ENCODE results near the gene PTRH1.

Gene PTRH1

DNA sequence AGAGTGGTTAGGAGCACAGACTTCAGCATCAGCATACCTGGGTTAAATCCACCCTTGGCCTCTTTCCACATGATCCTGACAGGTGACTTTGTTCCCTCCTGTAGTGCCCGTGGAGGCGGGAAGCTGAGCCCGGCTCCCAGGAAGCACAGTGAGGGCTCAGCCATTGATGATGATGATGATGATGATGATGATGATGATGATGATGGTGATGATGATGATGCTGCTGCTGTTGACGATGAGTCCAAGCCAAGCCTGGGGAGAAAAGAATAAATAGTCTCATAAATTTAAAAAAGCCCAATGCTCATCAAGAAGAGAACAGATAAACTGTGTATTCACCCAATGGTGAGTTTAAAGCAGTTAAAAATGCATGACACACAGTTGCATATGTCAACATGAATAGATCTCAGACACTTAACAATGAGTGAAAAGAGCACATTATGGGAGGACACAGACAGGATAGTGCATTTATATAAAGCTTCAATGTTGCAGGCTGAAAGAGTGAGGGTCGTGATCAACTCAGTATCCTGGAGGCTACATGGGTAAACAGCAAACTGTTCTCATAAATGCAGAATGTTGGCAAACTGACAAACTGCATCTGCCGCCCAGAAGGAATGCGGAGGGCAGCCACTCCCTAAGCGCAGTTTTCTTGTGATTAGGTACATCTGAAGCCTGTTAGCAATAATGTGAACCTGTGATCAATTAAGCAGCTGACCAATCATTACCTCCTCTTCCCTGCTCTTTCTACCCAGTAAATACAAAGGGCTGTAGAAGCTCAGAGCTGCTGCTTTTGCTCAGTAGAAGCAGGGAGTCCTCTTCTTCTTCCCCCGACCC is 20.4 kb downstream of the PTRH1 start:
- no peak for DNase-seq (ENCODE audit: low read depth)

DNA sequence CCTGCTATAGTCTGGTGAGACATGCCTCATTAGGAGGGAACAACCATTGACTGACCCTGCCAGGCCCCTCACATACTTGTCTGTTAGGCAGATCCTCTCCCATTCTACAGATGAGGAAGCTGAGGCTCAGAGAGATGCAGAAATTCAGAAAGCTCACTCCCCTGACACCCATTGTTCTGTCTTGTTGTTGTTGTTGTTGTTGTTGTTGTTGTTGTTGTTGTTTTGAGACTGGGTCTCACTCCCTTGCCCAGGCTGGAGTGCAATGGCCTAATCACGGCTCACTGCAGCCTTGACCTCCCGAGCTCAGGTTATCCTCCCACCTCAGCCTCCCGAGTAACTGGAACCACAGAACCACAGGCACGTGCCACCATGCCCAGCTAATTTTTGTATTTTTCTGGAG is 21.8 kb downstream of the PTRH1 start:
- DNase-seq (ENCODE audit: low read depth): no peak

DNA sequence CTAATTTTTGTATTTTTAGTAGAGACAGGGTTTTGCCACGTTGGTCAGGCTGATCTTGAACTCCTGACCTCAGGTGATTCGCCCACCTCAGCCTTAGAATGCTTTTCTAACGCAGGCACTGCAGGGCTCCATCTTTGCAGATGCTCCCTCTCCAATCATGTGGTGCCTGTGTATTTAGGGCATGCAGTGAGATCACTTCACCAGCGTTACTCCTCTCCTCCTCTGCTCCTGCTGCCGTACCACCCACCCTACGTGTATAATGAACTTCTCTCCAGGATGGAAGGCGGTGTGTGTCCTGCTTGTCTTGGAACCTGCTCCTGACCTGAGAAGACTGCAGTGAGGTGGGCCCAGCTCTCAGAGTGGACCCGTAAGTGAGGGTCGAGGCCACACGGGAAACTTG is 22.3 kb downstream of the PTRH1 start:
- DNase-seq (ENCODE audit: low read depth): no peak

DNA sequence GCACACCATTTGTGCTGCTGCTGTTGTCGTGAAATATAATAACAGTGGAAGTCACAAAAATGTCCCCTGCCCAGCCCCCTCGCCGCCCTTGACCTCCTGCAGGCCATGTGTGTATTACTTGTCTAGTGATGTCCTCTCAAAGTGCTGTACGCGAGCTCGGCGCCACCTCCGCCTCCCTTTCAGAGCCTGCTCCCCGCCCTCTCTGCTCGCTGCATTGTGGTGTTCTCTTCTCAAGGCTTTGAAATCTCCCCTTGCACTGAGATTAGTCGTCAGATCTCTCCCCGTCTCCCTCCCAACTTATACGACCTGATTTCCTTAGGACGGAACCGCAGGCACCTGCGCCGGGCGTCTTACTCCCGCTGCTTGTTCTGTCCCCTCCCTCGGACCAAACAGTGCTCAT is 23.4 kb downstream of the PTRH1 start:
- no peak for DNase-seq (ENCODE audit: low read depth)

DNA sequence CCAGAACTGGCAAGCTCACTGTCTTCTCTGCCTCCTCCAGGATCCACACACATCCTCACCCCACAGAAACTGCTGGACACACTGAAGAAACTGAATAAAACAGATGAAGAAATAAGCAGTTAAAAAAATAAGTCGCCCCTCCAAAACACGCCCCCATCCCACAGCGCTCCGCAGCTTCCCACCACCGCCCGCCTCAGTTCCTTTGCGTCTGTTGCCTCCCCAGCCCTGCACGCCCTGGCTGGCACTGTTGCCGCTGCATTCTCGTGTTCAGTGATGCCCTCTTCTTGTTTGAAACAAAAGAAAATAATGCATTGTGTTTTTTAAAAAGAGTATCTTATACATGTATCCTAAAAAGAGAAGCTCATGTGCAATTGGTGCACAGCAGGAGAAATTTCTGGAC is 24.7 kb downstream of the PTRH1 start:
- no peak for DNase-seq (ENCODE audit: low read depth)

DNA sequence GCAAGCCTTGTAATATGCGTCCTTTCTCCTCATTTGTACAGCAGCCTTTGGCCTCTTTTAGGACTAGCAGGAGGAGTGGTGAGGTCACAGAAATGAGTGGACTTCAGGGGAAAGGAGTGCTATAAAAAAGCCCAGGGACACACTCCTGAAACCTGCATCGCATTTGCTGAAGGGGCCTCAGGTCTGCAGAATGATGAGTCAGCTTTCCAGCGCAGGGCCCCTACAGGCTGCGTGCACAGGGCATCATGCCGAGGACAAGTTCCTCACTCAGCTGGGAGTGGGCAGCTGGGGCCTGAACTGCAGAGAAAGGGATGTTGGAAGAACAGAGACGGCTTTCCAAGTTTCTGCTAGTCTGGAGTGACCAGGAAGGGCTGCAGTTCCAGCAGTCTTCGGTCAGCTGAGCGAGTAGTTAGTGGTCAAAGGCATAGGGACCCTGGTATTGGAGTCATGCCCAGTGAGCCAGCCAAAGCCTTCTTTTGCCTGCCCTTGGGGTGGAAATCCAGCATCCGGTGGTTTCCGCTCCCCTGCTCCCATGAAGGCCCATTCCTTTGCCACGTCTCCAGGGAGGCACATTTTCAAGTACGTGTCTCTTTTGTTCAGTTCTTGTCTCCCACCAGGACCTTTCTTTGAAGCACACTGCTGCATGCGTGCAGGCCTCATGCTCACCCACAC is 26.0 kb downstream of the PTRH1 start:
- no peak for DNase-seq (ENCODE audit: low read depth)

DNA sequence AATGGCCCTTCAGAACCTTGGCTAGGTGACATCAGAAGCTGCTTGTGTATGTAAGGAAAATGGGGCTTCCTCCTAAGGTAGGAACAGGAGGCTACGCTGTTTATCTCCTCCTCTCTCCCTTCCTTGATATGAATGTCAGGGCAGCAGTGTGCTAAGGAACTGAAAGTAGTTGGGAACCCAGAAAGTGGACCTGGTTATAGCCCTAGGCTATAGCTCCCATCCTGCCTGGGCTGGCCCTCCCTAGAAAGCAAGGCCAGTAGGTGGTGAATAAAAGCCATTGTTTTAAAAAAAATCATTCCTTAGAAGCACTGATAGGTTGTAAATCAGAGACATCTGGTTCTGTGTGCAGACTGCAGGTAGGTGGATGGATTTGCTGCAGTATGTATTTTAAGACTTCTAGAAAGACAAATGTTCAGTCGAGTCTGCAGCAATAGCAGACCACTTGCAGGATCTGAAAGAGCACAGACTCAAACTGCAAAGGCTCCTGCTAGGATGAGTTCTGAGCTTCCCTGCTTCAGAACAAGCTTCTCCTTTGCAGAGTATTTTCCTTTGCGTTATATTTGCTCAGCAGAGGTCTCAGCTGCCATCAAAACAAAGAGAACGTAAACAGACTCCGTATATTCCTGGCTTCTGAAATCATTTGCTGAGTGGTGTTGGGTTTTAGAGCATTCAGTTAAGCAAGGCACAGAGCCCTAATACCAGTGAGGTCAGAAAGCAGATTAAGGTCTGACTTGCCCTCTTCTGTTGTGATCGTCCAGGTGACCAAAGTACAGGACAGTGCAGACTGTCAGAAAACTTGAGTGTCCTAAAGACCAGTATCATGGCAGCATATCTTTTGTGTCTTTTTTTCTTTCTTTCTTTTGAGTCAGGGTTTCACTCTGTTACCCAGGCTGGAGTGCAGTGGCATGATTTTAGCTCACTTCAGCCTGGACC is 28.7 kb downstream of the PTRH1 start:
- DNase-seq (ENCODE audit: low read depth): no peak

DNA sequence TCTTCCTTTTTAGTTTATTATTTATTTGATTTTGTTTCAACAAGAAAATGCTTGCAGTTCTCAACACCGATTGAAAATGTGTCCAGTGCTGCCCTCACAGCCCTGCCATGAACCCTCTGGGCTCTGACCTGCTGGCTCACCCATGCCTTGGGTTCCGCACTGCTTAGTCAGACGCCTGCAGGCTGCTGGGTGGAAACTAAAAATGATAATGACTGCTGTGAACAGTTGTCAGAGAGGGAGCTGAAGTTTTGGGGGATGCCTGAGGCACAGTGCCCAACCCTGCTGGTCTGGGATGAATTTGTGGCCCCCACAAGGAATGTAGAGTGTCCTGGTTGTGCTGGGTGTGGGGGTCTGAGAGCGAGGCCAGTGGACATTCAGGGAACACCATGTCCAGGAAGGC is 30.9 kb downstream of the PTRH1 start:
- peak; percentile 49 for DNase-seq (ENCODE audit: low read depth)

DNA sequence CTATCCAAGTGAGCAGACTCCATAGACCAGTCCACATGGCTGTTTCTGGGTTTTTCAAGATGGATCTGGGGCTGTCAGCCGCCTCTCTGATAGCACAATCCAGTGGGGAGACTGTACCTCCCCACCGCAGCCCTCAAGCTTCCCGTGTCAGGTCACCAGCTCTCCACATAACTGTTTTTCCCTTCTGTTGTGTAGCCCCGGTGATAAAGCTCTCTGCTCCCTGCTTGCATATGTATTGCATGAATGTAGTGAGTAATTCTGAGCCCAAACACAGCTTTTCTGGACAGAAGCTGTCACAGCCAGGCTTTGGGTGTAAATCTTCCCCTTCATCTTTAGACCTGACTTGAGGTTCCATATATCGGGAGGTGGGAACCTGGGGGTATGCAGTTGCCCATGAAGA is 31.7 kb downstream of the PTRH1 start:
- DNase-seq (ENCODE audit: low read depth): peak; percentile 78

DNA sequence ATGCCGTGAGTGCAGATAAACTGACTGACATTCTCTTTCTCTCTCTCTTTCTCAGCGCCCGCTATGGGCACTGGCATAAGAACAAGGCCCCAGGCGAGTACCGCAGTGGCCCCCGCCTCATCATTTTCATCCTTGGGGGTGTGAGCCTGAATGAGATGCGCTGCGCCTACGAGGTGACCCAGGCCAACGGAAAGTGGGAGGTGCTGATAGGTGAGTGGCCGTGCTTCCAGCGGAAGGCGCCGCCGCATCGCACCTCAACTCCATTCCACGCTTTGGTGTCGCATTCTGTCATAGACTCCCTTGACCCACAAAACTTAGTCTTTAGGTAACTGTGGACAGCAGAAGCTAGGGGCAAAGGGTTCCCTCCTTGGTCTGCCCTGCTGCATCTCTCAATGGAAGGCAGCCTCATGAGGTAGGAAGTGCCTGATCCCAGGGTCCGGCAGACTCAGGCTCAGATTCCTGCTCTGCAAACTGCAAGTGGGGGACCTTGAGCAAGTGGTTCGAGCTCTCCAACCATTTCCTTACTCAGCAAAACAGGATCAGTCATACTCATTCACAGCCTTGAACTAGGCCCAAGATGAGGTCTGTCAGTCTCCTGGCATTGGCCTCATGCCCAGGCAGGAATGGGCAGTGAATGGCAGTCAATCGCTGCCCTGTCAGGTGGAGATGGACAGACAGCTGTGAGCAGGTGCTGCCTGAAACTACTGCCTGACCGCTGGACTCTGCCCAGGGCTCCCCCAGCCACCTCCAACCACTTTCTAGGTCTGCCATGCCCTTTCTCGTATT is 32.9 kb downstream of the PTRH1 start:
- DNase-seq (ENCODE audit: low read depth): no peak

DNA sequence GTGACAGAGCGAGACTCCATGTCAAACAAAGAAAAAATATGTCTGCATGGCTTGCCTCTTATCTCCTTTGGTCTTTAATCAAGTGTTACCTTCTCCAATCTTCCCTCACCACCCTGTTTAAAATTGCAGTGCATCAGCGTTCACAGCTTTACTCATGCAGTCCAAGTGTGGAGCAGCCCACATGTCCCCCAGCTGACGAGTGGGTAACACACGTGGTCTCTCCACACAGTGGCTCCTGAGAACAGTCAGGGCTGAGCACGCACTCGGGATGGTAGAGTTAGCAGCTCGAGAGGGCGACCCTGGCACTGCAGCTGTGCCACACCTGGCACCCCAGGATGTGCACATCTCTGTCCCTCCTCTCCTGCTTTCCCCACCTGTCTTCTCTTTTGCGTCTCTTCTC is 34.6 kb downstream of the PTRH1 start:
- no peak for DNase-seq (ENCODE audit: low read depth)

DNA sequence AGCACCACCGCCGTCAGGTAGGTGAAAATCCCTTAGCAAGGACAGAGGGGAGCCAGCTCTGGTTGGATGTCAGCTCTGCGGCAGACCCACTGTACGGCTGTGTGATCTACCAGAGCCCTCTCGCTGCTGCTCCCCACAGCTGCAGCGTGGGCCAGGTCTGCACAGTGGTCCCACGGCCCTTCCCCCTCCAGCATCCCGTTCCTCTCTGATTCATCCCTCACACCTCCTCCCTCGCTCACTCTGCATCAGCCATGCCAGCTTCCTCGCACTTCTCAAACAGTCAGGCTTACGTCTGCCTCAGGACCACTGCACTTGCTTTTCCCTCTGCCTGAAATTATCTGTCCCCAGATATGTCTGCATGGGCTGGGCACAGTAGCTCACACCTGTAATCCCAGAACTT is 35.2 kb downstream of the PTRH1 start:
- no peak for DNase-seq (ENCODE audit: low read depth)

DNA sequence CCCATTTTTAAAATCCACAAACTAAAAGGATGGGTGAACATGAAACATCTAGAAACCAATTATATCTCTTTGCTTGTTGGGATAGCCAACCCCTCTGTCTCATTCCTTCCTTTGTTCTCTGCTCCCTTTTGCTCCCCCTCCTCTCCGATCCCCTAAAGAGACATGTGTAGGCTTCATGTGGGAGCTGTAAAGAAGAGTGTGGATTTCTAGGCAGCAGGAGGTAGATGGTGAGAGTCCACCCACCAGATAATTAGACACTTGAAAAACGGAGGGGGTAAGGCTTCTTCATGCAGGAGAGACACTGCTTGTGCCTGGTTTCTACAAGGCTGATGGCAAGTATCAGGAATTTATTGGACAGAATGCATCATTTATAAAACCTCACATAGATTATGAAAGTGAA is 36.0 kb downstream of the PTRH1 start:
- DNase-seq (ENCODE audit: low read depth): no peak

DNA sequence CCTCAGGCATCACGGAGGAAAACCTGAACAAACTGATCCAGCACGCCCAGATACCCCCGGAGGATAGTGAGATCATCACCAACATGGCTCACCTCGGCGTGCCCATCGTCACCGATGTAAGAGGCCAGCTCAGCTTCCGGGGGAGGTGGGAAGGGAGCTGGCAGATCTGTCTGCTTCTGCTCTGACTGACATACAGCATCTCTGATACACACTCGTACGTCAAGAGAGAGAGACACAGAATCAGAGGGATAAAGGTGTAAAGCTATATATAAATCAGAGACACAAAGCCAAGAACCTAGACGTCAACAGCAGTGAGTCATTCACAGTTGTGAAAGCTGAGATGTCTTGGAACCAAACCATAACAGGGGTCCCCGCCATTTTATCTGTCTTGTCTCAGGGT is 38.8 kb downstream of the PTRH1 start:
- no peak for DNase-seq (ENCODE audit: low read depth)

DNA sequence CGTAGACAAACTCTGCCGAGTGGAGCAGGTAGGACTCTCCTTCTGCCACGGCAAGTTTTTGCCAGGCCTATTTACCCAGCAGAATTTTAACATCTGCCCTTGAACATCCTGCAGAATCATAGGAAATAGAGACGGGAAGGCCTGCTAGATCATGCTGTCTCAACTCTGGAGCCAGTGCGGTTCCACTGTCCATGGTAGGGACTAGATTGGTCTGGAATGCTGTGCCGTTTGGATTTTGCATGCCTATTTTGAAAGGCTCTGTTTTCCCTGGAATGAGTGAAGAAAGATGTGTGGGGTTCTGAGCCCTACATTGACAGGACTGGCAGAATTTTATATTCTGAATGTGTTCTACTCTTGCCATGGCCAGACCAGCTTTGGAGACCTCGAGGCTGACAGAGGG is 42.2 kb downstream of the PTRH1 start:
- no peak for DNase-seq (ENCODE audit: low read depth)

DNA sequence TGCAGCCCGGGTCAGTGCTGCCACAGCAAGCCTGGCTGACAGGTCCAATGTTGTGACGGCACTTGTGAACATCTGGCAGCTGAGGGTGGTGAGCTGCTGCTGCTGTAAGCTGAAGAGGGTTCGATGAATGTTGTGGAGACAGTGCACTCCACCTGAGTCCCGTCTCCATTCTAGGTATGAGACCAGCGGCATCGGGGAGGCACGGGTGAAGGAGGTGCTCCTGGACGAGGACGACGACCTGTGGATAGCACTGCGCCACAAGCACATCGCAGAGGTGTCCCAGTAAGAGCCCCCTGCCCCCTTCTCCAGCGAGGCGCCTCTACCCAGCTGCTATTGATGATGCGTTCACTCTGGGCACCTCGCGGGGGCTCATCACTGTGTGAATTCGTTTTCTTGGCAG is 47.6 kb downstream of the PTRH1 start:
- no peak for DNase-seq (ENCODE audit: low read depth)

DNA sequence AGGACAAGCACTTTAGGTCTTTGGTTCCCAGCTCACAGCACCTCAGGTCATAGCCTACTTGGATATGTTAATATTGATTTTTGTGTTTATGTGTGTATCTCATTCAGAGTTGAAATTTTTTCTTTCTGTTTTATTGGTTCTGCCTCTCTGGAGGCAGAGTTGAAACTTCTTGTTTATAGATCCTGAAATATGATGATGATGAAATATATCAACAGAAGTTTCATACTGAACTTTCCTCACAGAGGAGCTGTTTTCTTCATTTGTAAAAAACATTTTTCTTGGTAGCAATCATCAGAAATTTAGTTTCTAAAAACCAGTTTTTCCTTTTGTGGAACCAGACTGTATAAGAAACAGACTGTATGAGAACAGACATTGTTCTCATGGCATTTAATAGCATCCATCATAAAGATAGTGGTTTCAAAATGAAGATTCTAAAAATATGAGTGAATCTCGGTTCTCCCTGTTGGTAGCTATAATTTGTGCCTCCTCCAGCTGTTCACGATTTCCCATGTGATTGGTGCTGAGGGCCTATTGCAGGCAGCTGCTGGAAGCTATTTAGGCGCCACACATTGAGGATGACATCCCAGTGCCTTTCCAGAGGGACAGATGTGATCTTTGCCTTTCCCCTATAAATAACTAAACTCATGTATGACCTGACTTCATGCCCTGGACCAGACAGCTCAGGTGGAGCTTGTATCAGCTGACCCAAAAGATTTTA is 48.2 kb downstream of the PTRH1 start:
- no peak for DNase-seq (ENCODE audit: low read depth)

DNA sequence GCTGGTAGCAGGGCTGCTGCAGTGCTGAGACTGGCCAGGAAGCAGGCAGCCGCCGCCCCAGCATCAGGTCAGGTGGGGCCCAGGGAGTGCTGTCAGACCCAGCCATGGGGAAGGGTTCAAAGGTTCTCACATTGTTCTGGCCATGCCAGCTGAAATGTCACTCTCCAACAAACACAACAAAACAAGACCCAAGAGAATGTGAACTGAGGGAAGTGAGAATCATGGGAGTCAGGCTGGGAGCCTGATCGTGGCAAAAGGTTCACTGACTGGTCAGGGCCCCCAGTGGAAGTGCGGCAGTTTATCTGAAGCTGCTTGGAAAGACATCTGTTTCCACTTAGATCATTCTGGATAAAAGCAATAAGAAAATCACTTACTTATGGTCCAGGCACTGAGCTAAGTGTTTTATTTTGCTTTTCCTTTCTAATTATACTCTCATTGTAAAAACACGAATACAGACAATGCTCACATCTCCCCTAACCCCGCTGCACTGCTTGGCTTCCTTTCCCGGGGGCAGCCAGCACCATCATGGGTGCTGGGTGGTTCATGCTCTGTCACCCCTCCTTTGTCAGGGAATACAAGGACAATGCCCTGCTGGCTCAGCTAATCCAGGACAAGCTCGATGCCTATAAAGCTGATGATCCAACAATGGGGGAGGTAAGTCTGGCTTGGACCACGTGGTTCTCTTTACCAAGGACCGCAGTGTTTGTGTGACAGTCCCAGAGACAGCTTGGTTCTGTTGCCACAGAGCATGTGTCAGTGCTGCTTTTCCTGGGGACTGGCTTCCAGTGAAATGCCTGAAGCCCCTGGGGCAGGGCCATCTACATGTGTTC is 50.6 kb downstream of the PTRH1 start:
- DNase-seq (ENCODE audit: low read depth): no peak

DNA sequence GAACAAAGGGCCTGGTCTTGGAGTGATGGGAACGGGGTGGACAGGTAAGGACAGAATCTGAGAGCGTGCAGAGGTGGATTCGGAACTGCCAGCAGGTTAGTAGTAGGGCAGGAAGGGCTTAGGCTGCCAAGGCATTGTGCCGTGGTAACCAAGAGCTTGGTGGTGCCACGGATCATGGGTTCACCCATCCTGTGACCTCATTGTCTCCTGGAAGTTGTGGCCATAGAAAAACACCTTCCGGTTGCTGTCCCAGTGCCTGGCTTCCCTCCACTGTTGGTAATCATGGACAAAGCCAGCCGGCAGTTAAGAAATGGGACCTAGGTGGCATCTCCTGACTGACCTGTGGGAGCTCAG is 51.2 kb downstream of the PTRH1 start:
- DNase-seq (ENCODE audit: low read depth): no peak
